GM19351 (cell line): ENCODE measurements around the gene ZRANB1.

Experiments
- ATAC-seq: cut with Tn5 transposase; IDR thresholded peaks from one replicate; pipeline ENCODE4 v1.9.1; 2021; ENCODE audit warnings: mild to moderate bottlenecking, moderate library complexity; ENCODE audit not compliant: unreplicated experiment

ZRANB1 gene

DNA sequence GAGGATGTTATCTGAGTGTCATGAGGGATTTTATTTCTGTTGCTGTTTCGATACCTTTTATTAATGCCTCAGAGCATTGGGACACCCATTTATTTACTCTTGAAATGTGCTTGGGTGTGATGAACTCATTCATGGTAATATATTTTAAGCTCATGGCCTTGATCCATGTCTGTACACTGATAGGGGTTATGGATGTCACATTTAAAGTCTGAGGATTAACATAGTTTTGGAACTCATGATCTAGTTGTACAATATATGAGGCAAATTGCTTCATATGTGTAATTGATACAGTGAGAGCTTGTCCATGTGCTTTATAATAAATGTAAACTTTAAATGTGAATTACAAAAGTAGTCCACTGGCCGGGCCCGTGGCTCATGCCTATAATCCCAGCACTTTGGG is 23.0 kb upstream of the ZRANB1 start:
- no peak for ATAC-seq

- ATAC-seq, result no peak
Measured at GRCh38 chr10:124921261-124921660, 20.7 kb upstream of the ZRANB1 start.

- ATAC-seq, result no peak
Measured at GRCh38 chr10:124923684-124924083, 18.2 kb upstream of the ZRANB1 start.

- ATAC-seq, result no peak
Measured at GRCh38 chr10:124926548-124926947, 15.4 kb upstream of the ZRANB1 start.

DNA sequence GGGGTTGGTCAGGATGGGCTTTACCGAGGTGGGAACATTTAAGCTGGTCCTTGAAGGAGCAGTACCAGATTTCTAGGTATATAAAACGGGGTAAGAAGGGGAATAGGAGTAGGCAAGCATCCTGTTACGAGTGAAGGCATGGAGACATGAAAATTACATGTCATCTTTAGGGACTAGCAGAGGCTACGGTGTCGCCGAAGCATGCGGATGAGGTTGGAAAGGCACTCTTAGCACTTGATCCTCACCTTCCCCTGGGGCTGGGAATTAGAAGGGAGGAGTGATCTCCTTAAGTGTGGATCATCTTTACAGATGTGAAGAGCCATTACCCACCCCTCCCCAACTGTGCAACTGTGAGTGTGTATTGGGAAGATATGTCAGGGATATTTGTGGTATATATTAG is 13.8 kb upstream of the ZRANB1 start:
- ATAC-seq, result no peak

- no peak for ATAC-seq
Measured at GRCh38 chr10:124928545-124928944, 13.4 kb upstream of the ZRANB1 start.

GRCh38 chr10:124935946-124936345 is 6.0 kb upstream of the ZRANB1 start:
- no peak for ATAC-seq

DNA sequence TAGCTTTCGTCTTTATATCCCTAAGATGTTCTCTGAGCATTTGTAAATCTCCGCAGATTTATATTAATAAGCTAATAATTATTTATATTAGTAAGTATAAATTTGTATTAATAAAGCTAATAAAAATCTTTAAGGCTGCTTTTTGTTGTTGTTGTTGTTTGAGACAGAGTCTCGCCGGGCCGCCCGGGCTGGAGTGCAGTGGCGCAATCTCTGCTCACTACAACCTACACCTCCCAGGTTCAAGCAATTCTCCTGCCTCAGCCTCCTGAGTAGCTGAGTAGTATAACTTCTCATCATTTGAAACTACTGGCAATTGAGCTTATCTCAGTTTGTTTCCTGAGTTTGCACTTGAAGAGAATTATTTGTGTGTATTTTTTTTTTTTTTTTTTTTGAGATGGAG is 5.1 kb upstream of the ZRANB1 start:
- no peak for ATAC-seq

DNA sequence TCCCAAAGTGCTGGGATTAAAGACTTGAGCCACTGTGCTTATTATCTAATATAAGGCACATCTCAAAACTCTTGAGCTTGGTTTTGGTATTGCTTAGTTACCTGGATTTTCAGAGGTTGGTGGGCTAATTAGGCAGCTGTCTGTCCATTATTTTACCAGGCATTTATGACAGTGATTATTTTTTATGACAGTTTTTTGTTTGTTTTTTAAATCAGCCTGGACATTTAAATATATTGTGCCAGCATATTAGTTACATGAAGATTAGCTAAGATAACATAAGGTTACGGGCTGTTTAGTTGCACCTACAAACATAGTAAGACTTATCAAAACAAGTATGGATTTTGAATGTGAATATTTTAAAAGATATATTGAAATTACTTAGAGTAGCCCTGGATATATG is 2.6 kb upstream of the ZRANB1 start:
- ATAC-seq, result no peak

DNA sequence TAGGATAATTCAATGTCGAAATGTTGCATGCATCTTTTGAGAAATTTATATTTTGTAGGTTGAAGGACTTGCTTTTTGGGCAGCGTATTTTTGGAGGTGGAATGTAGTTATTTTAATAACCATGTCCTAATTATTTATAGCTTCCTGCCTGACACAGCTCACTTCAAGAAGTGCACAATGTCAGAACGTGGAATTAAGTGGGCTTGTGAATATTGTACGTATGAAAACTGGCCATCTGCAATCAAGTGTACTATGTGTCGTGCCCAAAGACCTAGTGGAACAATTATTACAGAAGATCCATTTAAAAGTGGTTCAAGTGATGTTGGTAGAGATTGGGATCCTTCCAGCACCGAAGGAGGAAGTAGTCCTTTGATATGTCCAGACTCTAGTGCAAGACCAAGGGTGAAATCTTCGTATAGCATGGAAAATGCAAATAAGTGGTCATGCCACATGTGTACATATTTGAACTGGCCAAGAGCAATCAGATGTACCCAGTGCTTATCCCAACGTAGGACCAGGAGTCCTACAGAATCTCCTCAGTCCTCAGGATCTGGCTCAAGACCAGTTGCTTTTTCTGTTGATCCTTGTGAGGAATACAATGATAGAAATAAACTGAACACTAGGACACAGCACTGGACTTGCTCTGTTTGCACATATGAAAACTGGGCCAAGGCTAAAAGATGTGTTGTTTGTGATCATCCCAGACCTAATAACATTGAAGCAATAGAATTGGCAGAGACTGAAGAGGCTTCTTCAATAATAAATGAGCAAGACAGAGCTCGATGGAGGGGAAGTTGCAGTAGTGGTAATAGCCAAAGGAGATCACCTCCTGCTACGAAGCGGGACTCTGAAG is 620 bp downstream of the ZRANB1 start:
- ATAC-seq, result no peak

- ATAC-seq, result no peak
Measured at GRCh38 chr10:124943301-124944092, 1.6 kb downstream of the ZRANB1 start.

GRCh38 chr10:124944982-124945381 is 3.1 kb downstream of the ZRANB1 start:
- no peak for ATAC-seq

- ATAC-seq, result no peak
Measured at GRCh38 chr10:124946945-124947344, 5.0 kb downstream of the ZRANB1 start.

- ATAC-seq, result no peak
Measured at GRCh38 chr10:124949543-124949942, 7.6 kb downstream of the ZRANB1 start.

DNA sequence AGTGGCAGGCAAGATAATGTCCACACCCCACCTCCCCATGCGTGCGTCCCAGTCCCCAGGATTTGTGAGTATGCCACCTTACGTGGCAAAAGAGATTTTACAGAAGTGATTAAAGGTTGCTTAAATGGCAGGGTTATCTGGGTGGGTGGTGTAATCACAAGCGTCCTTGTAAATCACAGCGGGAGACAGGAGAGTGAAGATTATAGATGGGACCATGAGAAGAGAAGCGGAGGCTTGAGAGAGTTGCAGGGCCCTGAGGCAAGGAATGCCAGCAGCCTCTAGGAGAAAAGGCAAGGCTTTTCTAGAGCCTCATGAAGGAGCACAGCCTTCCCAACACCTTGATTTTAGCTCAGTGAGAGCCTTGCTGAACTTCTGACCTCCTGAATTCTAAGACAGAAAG is 10.2 kb downstream of the ZRANB1 start:
- ATAC-seq, result no peak

GRCh38 chr10:124953421-124953820 is 11.5 kb downstream of the ZRANB1 start:
- ATAC-seq, result no peak

DNA sequence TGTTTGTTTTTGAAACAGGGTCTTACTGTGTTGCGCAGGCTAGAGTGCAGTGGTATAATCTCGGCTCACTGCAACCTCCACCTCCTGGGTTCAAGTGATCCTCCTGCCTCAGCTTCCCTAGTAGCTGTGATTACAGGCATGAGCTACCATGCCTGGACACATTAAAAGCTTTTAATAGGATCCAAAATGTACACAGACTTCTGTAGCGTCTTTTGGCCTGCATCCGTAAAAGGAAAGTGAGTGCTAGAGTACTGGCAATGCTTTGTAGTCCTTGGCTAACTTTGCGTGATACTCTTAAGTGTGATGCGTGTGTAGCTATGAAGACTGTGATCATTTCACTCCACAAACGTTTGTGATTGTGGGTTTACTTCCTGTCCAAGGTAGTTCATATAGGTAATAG is 13.3 kb downstream of the ZRANB1 start:
- ATAC-seq, result no peak

- no peak for ATAC-seq
Measured at GRCh38 chr10:124955868-124956267, 13.9 kb downstream of the ZRANB1 start.

DNA sequence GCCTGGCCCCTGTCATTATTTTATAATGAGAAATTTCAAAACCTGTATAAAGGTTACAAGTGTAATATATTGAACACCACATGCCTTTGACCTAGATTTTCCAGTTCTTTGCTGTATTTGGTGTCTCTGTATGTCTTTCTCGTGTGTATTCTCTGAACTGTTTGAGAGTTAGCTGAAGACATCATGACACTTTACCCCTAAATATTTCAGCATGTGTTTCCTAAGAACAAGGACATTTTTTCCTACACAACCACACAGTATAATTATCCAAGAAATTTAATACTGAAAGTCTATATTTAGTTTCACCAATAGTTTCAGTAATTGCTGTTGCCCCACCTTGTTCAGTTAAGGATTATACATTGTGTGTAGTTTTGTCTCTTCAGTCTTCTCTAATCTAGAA is 14.8 kb downstream of the ZRANB1 start:
- no peak for ATAC-seq

GRCh38 chr10:124957404-124957947 is 15.6 kb downstream of the ZRANB1 start:
- ATAC-seq, result no peak

DNA sequence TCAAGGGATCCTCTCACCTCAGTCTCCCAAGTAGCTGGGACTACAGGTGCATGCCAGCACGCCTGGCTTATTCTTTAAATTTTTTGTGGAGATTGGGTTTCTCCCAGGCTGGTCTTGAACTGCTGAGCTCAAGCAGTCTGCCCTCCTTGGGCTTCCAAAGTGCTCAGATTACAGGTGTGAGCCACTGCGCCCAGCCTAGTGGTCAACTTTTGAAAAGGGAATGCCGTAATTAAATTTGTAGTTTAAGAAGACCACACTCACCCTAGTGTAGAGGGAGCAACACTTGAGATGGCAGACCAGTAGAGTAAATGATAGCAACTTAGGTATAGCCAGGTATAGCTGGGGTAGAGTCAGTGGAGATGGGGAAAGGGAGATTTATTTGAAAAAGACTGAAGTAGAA is 17.6 kb downstream of the ZRANB1 start:
- ATAC-seq, result no peak

DNA sequence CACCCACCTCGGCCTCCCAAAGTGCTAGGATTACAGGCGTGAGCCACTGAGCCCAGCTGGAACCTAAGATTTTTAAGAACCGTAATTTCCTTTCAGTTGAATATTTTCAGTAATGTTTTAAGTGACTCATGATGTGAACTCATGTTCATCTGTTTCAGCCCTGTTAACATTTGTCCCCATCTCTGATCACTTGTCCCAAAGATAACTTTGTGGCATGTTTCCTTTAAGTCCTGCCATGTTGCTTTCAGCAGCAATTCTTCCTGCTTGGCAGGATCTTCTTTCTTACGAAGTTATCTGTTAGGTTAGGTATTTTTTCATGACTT is 19.3 kb downstream of the ZRANB1 start:
- ATAC-seq, result no peak
